ENCODE measurements around the gene MYO7B.
"Not testable (repeated sequence)": the region's sequence is repeated elsewhere in the genome, so short reads cannot be mapped to it uniquely, and the experiment has no call there.

DNA sequence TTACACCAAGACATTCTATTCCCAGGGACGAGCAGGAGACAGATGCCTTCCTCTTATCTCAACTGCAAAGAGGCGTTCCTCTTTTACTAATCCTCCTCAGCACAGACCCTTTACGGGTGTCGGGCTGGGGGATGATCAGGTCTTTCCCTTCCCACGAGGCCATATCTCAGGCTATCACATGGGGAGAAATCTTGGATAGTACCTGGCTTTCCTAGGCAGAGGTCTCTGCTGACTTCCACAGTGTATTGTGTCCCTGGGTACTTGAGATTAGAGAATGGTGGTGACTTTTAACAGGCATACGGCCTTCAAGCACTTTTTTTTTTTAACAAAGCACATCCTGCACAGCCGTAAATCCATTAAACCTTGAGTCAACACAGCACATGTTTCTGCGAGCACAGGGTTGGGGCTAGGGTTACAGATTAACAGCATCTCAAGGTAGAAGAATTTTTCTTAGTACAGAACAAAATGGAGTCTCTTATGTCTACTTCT is 7.6 kb downstream of the MYO7B start:
- TF ChIP-seq, protein P1, sequence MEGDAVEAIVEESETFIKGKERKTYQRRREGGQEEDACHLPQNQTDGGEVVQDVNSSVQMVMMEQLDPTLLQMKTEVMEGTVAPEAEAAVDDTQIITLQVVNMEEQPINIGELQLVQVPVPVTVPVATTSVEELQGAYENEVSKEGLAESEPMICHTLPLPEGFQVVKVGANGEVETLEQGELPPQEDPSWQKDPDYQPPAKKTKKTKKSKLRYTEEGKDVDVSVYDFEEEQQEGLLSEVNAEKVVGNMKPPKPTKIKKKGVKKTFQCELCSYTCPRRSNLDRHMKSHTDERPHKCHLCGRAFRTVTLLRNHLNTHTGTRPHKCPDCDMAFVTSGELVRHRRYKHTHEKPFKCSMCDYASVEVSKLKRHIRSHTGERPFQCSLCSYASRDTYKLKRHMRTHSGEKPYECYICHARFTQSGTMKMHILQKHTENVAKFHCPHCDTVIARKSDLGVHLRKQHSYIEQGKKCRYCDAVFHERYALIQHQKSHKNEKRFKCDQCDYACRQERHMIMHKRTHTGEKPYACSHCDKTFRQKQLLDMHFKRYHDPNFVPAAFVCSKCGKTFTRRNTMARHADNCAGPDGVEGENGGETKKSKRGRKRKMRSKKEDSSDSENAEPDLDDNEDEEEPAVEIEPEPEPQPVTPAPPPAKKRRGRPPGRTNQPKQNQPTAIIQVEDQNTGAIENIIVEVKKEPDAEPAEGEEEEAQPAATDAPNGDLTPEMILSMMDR (IDR thresholded peaks at IDR 0.05) = not testable (repeated sequence)
- TF ChIP-seq POLR2A (IDR thresholded peaks at IDR 0.05) = not testable (repeated sequence)

Data from uterus (tissue), 2 donors.